ENCODE data around the gene POMT1. TPM values are rescaled to one million over a fixed set of nuclear protein-coding genes. Genes with fewer than 3 reads are reported as not detected.

POMT1 gene
- total RNA-seq, 1 donor from 2014 or later = 34.8 TPM

DNA sequence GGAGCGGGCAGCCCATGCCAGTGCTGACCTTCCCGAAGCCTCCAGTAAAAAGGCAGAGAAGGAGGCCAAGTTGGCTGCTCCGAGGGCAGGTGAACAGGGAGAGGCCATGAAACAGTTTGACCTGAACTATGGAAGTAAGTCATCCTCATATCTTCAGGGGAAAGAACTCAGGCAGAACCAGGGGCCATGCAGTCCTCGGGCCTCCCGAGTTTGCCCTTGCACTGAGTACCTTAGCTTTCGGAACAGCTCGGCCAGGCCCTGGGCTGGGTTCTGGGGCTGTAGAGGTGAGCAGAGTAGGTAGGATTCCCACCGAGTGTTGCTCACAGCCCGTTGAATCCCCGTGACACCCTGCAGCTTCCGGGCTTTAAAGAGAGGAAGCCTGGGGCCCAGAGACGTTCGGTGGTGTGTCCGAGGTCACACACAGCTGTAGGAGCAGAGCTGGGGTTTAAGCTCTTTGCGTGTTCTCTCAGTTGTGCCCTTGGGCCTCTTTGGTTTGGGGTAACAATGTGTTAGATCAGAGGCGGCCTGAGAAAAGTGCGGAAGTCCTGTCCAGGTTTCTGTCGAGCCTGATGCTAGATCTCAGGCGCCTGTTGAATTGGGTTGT, 24.8 kb upstream of the POMT1 start:
- H3K4me1 Mint-ChIP-seq (ENCODE audit: low read depth, unreplicated experiment) = no peaks in the 10 kb centered on the region
- no peaks in the 10 kb centered on the region for H3K27me3 Mint-ChIP-seq (ENCODE audit: low read depth, unreplicated experiment)
- DNase-seq (ENCODE audit: low read depth) (no peak), FAIRE-seq (no peak)
- Histone ChIP-seq H3K79me2 (ENCODE audit: insufficient read depth, low read length) (peaks cover 67% of the 10 kb centered on the region), H2AFZ (ENCODE audit: low read depth, low read length) (no peak overlapping the region), H3K36me3 (ENCODE audit: insufficient read depth, low read length) (peaks cover 59% of the 10 kb centered on the region), H3K27me3 (ENCODE audit: insufficient read depth, low read length) (no peaks in the 10 kb centered on the region), H4K20me1 (ENCODE audit: insufficient read depth, low read length) (peaks cover 95% of the 10 kb centered on the region), H3K9me3 (ENCODE audit: insufficient read depth, low read depth, low read length) (no peaks in the 10 kb centered on the region), H3K4me1 (ENCODE audit: insufficient read depth, low read length) (no peaks in the 10 kb centered on the region), H3K4me2 (ENCODE audit: low read length) (no peak overlapping the region), H3K4me3 (ENCODE audit: insufficient read depth, low read depth, low read length) (no peak overlapping the region), H3K27ac (ENCODE audit: low read depth, low read length) (no peak overlapping the region), H3K9ac (ENCODE audit: low read length) (no peak overlapping the region)
- peak overlapping the region; percentile 85 for H3K27ac Mint-ChIP-seq (ENCODE audit: unreplicated experiment)
- H3K9me3 Mint-ChIP-seq (ENCODE audit: unreplicated experiment) = no peaks in the 10 kb centered on the region
- H3K4me3 Mint-ChIP-seq (ENCODE audit: unreplicated experiment) = no peak overlapping the region
- peaks cover 12% of the 10 kb centered on the region for H3K36me3 Mint-ChIP-seq (ENCODE audit: low read depth, unreplicated experiment)
- TF ChIP-seq, protein P1, sequence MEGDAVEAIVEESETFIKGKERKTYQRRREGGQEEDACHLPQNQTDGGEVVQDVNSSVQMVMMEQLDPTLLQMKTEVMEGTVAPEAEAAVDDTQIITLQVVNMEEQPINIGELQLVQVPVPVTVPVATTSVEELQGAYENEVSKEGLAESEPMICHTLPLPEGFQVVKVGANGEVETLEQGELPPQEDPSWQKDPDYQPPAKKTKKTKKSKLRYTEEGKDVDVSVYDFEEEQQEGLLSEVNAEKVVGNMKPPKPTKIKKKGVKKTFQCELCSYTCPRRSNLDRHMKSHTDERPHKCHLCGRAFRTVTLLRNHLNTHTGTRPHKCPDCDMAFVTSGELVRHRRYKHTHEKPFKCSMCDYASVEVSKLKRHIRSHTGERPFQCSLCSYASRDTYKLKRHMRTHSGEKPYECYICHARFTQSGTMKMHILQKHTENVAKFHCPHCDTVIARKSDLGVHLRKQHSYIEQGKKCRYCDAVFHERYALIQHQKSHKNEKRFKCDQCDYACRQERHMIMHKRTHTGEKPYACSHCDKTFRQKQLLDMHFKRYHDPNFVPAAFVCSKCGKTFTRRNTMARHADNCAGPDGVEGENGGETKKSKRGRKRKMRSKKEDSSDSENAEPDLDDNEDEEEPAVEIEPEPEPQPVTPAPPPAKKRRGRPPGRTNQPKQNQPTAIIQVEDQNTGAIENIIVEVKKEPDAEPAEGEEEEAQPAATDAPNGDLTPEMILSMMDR (IDR thresholded peaks at IDR 0.05; ENCODE audit: insufficient read depth, low read depth, low read length) = no peak
- TF ChIP-seq EZH2 (IDR thresholded peaks at IDR 0.05; ENCODE audit: insufficient read depth, low read length) = no peak

DNA sequence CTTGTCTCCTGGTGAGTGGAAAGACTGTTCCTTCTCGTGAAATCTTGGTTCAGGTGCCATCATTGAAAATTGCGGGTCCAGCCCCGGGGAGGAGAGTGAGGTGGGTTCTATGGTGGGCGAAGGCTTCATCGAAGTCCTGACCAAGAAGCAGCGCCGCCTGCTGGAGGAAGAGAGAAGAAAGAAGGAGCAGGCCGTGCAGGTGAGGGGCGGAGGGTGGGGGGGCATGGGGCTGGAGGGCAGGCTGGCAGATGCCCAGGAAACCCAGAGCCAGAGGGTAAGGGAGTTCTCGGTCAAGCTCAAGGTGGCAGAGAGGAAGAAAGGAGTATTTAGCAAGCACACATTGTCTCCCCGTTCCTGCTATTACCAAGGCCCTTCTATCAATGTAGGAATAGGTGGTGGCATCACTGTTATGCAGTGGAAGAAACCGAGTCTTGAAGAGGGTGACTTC, 24.3 kb upstream of the POMT1 start:
- peaks cover 13% of the 10 kb centered on the region for H3K36me3 Mint-ChIP-seq (ENCODE audit: low read depth, unreplicated experiment)
- TF ChIP-seq, protein P1 (IDR thresholded peaks at IDR 0.05; ENCODE audit: insufficient read depth, low read depth, low read length) = no peak
- TF ChIP-seq EZH2 (IDR thresholded peaks at IDR 0.05; ENCODE audit: insufficient read depth, low read length) = no peak
- no peaks in the 10 kb centered on the region for H3K27me3 Mint-ChIP-seq (ENCODE audit: low read depth, unreplicated experiment)
- Histone ChIP-seq H3K79me2 (ENCODE audit: insufficient read depth, low read length) (peaks cover 67% of the 10 kb centered on the region), H3K9me3 (ENCODE audit: insufficient read depth, low read depth, low read length) (no peaks in the 10 kb centered on the region), H3K4me1 (ENCODE audit: insufficient read depth, low read length) (no peaks in the 10 kb centered on the region), H3K4me3 (ENCODE audit: insufficient read depth, low read depth, low read length) (no peak overlapping the region), H4K20me1 (ENCODE audit: insufficient read depth, low read length) (peaks cover 95% of the 10 kb centered on the region), H3K27ac (ENCODE audit: low read depth, low read length) (no peak overlapping the region), H3K27me3 (ENCODE audit: insufficient read depth, low read length) (no peaks in the 10 kb centered on the region), H3K4me2 (ENCODE audit: low read length) (no peak overlapping the region), H3K9ac (ENCODE audit: low read length) (no peak overlapping the region), H3K36me3 (ENCODE audit: insufficient read depth, low read length) (peaks cover 60% of the 10 kb centered on the region), H2AFZ (ENCODE audit: low read depth, low read length) (no peak overlapping the region)
- no peaks in the 10 kb centered on the region for H3K4me1 Mint-ChIP-seq (ENCODE audit: low read depth, unreplicated experiment)
- no peaks in the 10 kb centered on the region for H3K9me3 Mint-ChIP-seq (ENCODE audit: unreplicated experiment)
- DNase-seq (ENCODE audit: low read depth) = no peak
- peak overlapping the region; percentile 85 for H3K27ac Mint-ChIP-seq (ENCODE audit: unreplicated experiment)
- H3K4me3 Mint-ChIP-seq (ENCODE audit: unreplicated experiment) = no peak overlapping the region
- no peak for FAIRE-seq

DNA sequence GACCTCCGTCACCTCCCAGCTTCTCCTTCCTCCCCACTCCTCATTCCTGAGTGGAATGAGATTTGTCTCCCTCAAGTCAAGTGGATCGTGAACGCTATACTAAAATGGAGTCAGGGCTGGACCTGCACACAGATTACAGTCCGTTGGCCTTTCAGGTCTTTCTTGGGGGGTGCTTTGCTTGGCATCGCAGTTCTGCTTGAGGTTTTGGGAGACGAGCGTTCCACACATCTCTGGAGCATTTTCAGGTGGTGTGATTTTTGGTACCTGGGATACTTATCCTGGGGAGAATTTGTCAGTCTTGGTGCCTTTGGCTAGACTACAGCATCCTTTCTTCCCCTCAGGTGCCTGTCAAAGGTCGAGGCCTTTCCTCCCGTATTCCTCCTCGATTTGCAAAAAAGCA, 23.8 kb upstream of the POMT1 start:
- H3K4me2 ChIP-seq (ENCODE audit: low read length) = no peak overlapping the region
- Mint-ChIP-seq H3K36me3 (ENCODE audit: low read depth, unreplicated experiment) (peaks cover 11% of the 10 kb centered on the region), H3K4me1 (ENCODE audit: low read depth, unreplicated experiment) (no peaks in the 10 kb centered on the region), H3K27ac (ENCODE audit: unreplicated experiment) (no peak overlapping the region), H3K4me3 (ENCODE audit: unreplicated experiment) (no peak overlapping the region), H3K9me3 (ENCODE audit: unreplicated experiment) (no peaks in the 10 kb centered on the region), H3K27me3 (ENCODE audit: low read depth, unreplicated experiment) (no peaks in the 10 kb centered on the region)
- H3K27ac ChIP-seq (ENCODE audit: low read depth, low read length) = no peak overlapping the region
- H3K36me3 ChIP-seq (ENCODE audit: insufficient read depth, low read length) = peaks cover 61% of the 10 kb centered on the region
- no peaks in the 10 kb centered on the region for H3K9me3 ChIP-seq (ENCODE audit: insufficient read depth, low read depth, low read length)
- H3K4me3 ChIP-seq (ENCODE audit: insufficient read depth, low read depth, low read length) = no peak overlapping the region
- H3K27me3 ChIP-seq (ENCODE audit: insufficient read depth, low read length) = no peaks in the 10 kb centered on the region
- DNase-seq (ENCODE audit: low read depth) = no peak
- peaks cover 66% of the 10 kb centered on the region for H3K79me2 ChIP-seq (ENCODE audit: insufficient read depth, low read length)
- H2AFZ ChIP-seq (ENCODE audit: low read depth, low read length) = no peak overlapping the region
- TF ChIP-seq, protein P1 (IDR thresholded peaks at IDR 0.05; ENCODE audit: insufficient read depth, low read depth, low read length) = no peak
- no peak for TF ChIP-seq EZH2 (IDR thresholded peaks at IDR 0.05; ENCODE audit: insufficient read depth, low read length)
- no peaks in the 10 kb centered on the region for H3K4me1 ChIP-seq (ENCODE audit: insufficient read depth, low read length)
- H3K9ac ChIP-seq (ENCODE audit: low read length) = no peak overlapping the region
- peaks cover 95% of the 10 kb centered on the region for H4K20me1 ChIP-seq (ENCODE audit: insufficient read depth, low read length)
- no peak for FAIRE-seq
